ENCODE results near the gene MBLAC2.

Gene MBLAC2

GRCh38 chr5:90446961-90447360 lies 27.6 kb downstream of the MBLAC2 start:
- DNase-seq = no peak

GRCh38 chr5:90440644-90441043 lies 33.9 kb downstream of the MBLAC2 start:
- no peak for DNase-seq

- no peak for DNase-seq
These were observed 36.5 kb downstream of the MBLAC2 start for GRCh38 chr5:90438100-90438499.

GRCh38 chr5:90437663-90438062 lies 36.9 kb downstream of the MBLAC2 start:
- DNase-seq = no peak

GRCh38 chr5:90434116-90434714 lies 40.4 kb downstream of the MBLAC2 start:
- no peak for DNase-seq

GRCh38 chr5:90424245-90424644 lies 50.3 kb downstream of the MBLAC2 start:
- DNase-seq = no peak

GRCh38 chr5:90421136-90421535 lies 53.4 kb downstream of the MBLAC2 start:
- no peak for DNase-seq

GRCh38 chr5:90418214-90418613 lies 56.4 kb downstream of the MBLAC2 start:
- DNase-seq = no peak

GRCh38 chr5:90410178-90410762 lies 64.3 kb downstream of the MBLAC2 start:
- no peak for DNase-seq

- peak; percentile 70 for DNase-seq
These were observed 65.0 kb downstream of the MBLAC2 start, which contains the start of gene CETN3 for GRCh38 chr5:90409318-90410177. TSS of gene CETN3 (minus strand) at chr5:90409756. CDS start at chr5:90409661, 95 bp downstream.

- peak; percentile 0 for DNase-seq
These were observed 65.8 kb downstream of the MBLAC2 start for GRCh38 chr5:90408571-90409317.

All from activated gamma-delta T cell (primary cell).